HEK293T (cell line): ENCODE results near the gene NPAS3.

Experiments used
- L3MBTL2 ChIP-seq: fragments of 450-650 bp; conservative IDR thresholded peaks from 2 replicates; pipeline ENCODE4 v1.6.1; 2016; ENCODE audit warnings: mild to moderate bottlenecking
- SUZ12 ChIP-seq: fragments of 450-650 bp; IDR thresholded peaks from 2 replicates; pipeline ENCODE4 v1.6.1; 2016; ENCODE audit warnings: mild to moderate bottlenecking
- ZNF384 ChIP-seq: fragments of 450-650 bp; IDR thresholded peaks from 2 replicates; pipeline ENCODE4 v1.6.1; 2016
- TF ChIP-seq, protein P1 (sequence below): fragments of 450-650 bp; IDR thresholded peaks from 2 replicates; pipeline ENCODE4 v1.6.1; 2016

GRCh38 chr14:33323979-33324378 lies 385.3 kb downstream of the NPAS3 start:
- TF ChIP-seq L3MBTL2 = no peak
- TF ChIP-seq SUZ12 = no peak
- TF ChIP-seq ZNF384 = no peak
- TF ChIP-seq, protein P1, sequence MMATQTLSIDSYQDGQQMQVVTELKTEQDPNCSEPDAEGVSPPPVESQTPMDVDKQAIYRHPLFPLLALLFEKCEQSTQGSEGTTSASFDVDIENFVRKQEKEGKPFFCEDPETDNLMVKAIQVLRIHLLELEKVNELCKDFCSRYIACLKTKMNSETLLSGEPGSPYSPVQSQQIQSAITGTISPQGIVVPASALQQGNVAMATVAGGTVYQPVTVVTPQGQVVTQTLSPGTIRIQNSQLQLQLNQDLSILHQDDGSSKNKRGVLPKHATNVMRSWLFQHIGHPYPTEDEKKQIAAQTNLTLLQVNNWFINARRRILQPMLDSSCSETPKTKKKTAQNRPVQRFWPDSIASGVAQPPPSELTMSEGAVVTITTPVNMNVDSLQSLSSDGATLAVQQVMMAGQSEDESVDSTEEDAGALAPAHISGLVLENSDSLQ = no peak
